GM18508 (cell line): Measurements from ENCODE around the gene KREMEN1.

Source experiments
- ATAC-seq: cut with Tn5 transposase; IDR thresholded peaks from one replicate; pipeline ENCODE4 v1.9.1; 2021; ENCODE audit warnings: moderate number of reproducible peaks; ENCODE audit not compliant: insufficient read depth, unreplicated experiment

KREMEN1 gene

DNA sequence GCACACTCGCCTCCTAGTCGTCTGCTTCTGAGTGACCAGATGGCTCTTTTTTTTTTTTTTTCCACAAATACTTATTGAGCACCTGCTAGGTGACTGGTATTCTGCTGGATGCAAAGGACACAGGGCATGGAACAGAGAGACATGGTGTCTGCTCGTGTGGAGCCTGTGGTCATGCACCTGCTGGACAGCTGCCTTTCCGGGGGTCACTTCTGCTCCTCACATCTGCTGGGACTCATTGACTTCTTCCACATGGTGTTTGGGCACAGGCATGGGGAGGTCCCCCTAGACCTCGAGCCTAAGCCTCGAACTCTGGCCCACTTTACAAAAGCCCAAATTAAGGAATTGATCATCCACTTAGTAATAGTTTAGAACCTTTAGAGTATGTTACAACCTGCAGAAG is 93.3 kb downstream of the KREMEN1 start:
- no peak for ATAC-seq

DNA sequence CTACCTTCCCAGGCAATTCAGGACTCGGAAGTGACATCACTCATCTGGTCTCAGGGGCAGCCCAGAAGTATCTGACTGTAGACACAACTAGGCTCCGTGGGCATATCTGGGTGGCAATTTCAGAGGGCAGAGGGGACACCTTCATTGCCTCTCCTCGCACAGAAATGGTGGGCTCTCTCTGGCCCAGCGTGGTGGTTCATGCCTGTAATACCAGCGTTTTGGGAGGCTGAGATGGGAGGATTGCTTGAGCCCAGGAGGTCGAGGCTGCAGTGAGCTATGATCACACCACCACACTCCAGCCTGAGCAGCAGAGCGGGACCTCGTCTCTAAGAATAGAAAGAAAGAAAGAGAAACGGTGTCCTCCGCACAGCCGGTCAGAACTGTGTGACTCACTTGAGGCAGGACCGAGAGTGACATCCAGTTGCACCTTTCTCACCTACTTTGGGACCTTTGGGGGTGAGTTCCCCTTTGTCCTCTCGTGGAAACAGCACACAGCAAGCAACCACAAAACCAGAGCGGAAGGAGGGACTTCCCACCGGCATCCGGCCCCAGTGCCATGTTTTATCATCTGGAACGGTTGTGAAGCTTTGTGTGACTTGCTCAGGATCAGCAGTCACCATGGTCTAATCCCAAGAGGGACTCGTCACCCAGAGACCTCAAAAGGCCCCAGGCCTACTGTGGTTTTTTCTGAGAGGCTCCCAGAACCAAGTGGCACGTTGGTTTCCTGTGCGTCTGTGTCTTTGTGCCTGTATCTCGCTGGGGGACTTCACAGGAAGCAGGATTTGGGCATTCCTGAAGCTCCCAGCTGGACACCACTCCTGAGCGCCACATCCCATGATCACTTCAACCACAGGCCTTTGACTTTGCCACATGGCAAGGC is 94.4 kb downstream of the KREMEN1 start:
- peak; percentile 82 for ATAC-seq

DNA sequence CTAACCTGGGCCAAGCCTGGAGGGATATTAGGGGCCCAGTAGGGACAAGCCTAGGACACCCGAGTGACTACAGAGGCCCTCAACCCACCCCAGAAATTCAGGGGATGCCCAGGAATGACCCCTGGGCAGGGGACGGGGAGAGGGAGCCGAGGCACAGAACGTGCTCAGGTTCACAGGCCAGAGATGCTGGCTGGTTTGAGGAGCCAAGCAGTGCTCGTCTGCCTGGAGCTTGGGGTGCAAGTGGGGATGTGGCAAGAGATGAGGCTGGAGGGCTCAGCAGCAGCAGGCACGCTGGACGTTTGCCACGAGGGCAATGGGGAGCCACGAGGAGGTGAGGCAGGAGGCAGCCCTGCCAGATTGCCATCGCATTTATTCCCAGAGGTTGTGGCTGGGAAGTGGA is 98.9 kb downstream of the KREMEN1 start:
- no peak for ATAC-seq

DNA sequence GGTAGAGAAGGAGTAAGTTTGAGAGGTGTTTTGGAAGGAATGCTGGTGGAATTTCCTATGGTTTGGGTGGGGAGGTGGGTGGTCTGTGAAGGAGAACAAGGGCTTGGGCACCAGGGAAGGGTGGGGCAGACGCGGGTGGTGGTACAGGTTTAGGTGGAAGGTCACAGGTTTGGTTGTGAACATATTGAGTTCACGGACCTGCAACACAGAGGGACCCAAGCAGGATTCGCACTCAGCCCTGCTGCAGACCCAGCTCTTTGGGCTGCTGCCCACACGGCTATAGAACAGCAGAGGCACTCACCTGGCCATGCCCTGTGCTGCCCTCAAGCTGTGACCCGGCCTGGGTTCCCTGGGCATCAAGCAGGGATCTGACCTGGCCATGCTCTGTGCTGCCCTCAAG is 99.4 kb downstream of the KREMEN1 start:
- no peak for ATAC-seq

DNA sequence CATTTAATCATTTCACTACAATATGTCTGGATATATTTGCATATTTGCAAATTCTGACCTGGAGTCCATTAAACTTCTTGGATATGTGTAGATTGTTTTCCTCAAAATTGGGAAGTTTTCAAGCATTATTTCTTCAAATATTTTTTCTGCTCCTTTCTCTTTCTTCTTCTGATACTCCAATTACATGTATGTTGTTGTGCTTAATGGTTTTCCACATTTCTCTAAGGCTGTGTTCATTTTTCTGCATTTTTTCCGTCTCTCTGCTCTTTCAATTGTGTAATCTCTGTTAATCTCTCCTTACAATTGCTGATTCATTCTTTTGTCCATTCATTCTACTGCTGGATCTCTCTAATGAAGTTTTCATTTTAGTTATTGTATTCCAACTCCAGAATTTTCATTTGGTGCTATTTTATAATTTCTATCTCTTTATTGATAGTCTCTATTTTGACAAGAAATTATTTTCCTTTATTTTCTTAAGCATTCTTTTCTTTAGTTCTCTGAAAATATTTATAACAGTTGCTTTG is 102.5 kb downstream of the KREMEN1 start:
- ATAC-seq: no peak

DNA sequence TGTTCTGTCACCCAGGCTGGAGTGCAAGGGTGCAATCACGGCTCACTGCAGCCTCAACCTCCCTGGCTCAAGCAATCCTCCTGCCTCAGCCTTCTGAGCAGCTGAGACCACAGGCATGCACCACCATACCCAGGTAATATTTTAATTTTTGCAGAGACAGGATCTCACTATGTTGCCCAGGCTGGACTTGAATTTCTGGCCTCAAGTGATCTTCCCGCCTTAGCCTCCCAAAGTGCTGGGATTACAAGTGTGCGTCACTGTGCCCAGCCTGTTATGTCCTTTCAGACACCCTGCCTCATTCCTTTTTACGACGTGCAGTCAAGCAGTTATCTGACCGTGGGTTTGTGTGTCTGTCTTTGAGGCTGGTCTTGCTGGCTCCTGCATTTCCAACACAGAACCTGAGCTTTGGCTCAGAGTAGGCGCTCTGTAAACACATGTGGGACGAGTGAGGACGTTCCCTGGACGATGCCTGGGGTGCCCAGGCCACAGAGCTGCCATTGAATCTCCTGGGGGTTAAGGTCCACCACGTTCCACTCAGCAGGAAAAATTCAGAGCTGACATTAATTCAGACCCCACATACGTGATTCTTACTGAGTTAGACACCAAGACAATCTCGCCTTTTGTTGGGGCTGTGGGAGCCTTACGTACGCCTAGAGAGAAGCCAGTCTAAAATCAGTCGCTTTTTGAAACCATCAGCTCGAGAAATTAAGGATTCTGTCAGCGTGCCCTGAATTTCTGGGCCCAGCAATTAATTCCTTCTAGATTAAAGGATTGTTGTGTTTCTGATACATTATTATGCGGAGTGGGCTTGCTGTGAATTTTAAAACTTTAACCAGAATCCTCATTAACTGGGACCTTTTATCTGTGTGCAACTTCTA is 111.4 kb downstream of the KREMEN1 start:
- no peak for ATAC-seq

DNA sequence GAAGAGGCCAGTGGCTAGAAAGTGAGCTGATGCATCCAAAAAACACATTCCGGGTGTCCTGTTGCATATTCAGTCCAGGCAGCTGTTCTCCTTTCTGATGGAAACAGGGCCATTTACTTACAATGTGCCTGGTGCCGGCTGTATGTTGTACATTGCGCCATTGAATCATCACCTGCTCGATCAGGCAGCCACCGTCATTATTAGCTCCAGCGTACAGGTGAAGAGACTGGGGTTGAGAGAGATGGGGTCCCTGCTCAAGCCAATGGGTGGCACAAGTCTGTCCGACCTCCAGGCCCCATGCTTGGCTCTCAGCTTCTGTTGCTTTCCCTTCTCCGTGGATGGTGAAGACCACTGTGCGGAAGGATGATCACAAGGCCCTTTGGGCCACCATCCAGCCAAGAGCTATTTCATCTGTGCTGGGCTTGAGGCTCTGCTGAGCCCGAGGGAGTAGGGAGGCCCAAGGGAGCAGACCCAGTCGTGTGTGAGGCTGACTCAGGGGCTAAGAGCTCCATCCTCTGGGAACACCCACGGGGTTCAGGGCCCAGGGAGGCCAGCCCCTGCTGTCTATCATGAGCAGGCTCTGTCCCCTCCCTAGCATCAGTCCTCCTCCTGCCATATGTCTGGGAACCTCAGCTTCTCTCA is 112.1 kb downstream of the KREMEN1 start:
- no peak for ATAC-seq

DNA sequence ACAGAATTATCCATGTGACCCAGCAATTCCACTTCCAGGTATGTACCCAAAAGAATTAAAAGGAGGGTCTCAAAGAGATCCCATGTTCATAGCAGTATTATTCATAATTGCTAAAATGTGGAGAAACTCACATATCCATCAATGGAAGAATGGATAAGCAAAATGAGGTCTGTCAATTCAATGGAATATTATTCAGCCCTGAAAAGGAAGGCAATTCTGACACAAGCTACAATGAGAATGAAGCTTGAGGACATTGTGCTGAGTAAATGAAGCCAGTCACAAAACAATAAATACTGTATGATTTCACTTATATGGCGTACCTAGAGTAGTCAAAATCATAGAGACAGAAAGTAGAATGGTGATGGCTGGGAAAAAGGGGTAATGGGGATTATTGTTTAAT is 113.5 kb downstream of the KREMEN1 start:
- no peak for ATAC-seq

DNA sequence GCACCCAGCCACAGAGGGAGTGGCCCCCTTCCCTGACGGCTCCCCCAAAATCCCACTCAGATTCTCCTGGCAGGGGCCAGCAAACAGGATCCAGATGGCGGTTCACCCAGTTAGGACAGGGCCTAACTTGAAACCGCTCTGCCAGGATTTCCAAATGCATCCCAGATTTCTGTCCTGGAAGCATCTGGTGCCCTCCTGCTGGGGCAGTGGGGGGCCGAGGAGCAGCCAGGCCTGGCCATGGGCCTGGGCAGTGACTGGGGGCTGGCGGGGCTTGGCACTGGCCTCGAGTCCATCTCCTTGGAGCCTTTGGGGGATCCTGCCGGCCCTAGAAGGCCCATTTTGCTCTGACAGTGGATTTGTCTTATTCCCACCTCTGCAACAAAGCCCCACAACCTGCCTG is 115.0 kb downstream of the KREMEN1 start:
- no peak for ATAC-seq

DNA sequence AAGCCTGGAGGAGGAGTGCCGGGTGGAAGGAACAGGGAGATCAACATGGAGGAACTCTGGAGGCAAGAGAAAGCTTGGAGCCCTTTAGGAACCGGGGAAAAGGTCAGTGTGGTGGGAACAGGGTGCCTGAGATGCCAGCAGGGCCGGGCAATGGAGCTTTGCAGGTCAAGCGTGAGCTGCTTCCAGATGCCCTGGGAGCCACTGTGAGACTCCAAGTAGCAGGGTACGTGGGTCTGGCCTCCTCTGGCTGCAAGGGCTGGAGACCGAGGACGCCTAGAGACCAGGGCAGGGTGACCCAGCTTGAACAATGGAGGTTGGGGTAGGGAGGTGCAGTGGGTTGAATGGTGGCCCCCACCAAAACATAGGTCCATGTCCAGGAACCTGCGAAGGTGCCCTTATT is 117.2 kb downstream of the KREMEN1 start:
- no peak for ATAC-seq

DNA sequence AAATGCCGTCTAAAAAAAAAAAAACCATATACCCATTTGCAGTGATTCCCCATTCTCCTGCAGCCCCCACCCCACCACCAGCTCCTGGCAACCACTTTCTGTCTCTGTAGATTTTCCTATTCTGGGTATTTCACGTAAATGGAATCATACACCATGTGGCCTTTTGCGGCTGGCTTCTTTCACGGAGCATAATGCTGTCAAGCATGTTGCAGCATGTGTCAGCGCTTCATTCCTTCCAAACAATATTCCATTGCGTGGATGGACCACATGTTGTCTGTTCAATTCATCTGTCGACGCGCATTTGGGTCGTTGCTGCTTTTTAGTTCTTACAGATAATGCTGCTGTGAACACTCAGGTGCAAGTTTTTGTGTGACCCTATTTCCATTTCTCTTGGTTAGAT is 118.1 kb downstream of the KREMEN1 start:
- no peak for ATAC-seq

DNA sequence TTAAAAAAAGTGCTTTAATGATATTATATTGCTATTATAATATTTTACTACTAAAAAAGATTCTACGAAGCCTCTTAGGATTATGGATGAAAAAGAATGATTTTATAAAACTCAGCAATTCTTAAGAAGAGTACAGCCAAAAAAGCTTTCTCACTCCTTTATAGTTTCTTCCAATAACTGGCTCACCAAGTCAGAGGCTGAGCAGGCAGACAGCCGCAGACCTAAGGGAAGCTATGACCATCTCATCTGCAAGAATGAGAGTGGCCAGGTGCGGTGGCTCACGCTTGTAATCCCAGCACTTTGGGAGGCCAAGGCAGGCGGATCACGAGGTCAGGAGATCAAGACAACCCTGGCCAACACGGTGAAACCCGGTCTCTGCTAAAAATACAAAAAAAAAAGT is 120.2 kb downstream of the KREMEN1 start:
- no peak for ATAC-seq

DNA sequence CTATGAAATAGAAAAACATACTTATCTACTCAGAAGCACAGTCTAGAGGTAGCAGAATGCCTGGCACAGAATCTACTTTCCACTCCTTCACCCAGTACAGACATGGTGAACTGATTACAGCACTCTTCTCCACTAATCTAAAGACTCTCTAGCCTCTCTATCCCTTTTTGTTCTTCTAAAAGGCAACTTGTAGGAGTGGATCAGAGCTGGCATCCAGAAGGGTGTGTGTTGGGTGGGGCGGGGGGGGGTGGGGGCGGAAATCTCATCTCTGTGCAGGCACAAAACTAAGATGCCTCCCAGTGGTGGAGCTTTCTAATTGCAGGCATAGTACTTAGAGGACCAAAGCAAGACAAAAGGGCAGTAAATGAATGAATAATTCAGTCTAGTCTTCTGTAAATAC is 121.3 kb downstream of the KREMEN1 start:
- no peak for ATAC-seq

DNA sequence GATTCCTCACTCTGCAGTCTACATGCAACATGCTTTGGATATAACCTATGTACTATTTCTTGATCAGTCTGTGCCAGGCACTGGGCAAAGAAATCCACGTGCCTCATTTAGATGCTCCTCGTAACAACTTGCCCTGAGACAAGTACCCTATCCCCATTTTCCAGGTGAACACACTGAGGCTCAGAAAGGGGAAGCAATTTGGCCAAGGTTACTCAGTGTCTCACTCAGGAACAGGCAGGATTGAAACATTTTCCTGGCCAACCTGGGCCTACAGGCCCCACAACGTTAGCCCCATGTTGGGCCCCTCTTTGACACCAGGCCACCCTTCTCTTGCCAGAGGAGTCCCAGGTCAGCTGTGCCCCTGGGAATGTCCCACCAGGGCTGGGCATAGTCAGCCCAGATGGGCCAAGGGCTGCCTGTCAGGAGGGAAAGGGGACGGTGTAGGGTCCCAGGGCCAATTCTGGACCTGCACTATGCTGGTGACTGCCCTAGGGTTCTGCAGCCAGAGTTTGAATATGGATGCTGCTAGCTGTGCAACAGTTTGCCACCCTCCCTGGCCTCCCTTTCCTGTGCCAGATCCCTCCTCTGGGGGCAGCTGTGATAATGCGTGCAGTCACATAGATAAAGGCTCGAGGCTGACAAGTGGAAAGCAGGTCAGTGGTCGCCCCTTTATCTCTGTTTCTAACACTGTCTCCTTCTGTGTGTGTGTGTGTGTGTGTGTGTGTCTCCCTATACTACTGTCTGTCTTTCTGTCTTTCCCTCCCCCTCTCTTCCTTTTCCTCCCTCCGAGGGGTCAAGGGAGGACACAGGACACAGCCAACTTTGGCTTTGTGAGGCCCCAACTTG is 122.5 kb downstream of the KREMEN1 start:
- ATAC-seq: no peak

DNA sequence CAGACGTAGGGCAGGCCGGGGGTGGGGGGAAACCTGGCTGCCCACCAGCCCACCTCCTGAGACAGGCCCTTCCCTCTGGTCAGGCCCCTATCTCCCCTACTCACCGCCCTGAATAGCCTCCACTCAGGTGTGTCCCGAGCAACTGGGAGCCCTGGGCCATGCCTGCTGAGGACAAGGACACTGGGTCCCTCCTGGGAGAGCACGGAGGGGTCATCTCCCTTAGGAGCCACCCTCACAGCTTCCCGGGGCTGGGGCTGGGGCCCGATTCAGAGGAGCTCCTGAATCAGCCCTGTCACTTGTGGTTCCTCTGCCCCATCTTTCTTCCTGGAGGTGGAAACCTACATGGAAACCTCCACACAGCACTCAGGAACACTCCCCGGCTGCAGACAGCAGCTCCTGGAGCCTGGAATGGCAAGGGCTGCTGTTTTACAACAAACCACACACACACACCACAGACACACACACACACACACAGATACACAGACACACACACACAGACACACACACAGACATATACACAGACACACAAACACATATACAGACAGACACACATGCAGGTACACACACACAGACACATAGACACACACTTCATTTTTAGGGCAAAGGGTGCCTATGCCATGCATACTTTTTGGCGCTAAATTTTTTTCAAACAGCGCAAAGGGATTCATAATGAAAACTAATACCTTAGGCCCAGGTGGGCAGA is 123.3 kb downstream of the KREMEN1 start:
- no peak for ATAC-seq

DNA sequence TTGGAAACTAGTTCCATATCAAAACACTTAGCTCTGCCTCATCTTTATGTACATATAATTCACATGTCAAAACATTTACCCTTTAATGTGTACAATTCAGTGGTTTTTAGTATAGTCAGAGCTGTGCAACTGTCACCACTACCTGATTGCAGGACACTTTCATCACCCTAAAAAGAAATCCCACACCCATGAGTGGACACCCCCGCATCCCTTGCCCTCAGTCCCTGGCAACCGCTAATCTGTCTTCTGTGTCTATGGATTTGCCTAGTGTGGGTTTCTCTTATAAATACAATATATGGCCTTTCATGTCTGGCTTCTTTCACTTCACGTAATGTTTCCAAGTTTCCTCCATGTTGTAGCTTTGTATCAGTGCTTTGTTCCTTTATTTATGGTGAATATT is 124.3 kb downstream of the KREMEN1 start:
- ATAC-seq: no peak

DNA sequence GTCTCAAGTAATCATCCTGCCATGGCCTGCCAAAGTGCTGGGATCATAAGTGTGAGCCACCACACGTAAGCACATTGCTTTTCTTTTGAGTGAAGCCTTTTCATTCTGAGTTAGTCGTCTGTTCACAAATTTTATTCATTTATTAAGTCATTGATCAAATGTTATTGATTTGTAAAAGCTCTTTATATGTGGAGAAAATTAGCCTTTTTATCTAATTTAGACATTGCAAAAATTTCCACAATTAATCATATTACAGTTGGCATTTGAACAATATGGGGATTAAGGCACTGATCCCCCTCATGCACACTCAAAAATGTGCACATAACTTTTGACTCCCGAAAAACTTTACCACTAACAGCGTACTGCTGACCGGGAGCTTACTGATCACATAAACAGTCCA is 125.4 kb downstream of the KREMEN1 start:
- ATAC-seq: no peak

DNA sequence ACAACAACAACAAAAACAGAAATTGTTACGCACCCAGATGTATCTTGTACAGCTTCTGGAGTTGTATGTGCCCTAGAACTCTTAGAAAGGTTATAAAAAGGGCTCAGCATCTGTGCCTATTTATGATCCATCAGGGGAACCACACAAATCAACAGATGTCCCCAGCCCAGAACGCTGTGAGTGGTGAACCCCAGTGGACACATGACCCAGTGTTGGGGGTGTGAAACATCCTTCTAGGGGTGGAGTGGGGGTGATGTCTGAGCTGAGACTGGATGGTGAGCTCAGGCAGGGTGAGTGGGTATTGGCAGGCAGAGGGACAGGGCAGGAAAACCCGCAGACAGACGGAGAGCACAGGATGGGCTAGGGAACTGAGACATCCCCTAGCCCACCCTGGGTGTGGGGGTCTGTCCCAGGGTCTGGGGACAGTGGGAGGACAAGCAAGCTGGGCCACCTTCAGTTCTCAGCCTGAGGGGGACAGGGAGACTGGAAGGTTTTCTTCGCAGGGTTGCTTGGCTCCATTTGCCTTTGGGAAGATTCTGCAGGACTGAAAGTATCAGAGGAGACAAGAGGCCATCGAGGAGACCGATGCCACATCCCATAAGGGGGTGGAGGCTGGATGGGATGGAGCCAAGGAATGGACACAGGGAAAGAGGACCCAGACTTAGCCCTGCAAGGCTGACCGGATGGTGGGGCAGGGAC is 127.0 kb downstream of the KREMEN1 start:
- no peak for ATAC-seq

DNA sequence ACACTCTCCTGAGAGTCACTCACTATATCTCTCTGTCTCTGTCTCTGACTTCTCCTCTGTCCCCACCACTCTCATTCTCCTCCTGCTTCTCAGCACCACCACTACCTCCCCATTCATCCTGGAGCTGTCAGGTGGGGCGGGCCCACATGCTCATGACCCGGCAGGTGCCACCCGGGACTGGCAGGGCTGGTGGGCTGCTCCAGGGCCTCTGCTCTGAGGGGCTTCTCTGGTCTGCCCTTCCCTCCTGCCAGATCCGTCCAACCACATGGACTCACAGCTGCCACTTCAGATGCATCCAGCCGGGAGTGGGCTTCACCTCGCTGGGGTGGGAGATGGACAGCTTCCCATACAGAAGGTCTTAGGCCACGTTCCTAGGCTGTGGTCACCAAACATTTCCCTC is 128.1 kb downstream of the KREMEN1 start:
- ATAC-seq: no peak
